Measurements from ENCODE around the gene ARL17B.
"Not testable (repeated sequence)": the region's sequence is repeated elsewhere in the genome, so short reads cannot be mapped to it uniquely, and the experiment has no call there.

ARL17B gene

DNA sequence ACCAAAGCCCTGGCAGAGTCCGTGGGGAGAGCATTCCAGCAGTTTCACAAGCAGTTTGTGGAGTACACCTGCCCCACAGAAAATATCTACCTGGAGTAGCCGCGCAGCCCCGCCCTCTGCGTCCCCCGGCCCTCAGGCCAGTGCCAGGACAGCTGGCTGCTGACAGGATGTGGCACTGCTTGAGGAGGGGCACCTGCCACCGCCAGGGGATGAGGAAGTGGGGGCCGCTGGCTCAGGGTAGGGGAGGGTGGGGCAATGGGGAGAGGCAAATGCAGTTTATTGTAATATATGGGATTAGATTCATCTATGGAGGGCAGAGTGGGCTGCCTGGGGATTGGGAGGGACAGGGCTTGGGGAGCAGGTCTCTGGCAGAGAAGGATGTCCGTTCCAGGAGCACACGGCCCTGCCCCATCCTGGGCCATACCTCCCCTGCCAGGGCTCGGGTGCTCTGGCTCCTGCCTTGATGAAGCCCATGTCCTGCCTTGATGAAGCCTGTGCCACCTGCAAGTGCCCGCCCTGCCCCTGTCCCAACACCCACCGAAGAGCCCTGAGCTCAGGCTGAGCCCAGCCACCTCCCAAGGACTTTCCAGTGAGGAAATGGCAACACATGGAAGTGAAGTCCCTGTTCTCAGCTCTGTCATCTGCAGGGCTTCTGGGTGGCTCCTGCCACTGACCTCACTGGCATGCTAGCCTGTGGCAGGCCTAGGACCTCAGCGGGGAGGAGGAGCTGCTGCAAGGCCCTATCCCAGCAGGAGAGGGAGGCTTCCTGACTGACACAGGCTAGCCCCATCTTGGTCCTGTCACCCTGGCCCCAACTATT lies 116.4 kb downstream of the ARL17B start:
- DNase-seq: not testable (repeated sequence)

DNA sequence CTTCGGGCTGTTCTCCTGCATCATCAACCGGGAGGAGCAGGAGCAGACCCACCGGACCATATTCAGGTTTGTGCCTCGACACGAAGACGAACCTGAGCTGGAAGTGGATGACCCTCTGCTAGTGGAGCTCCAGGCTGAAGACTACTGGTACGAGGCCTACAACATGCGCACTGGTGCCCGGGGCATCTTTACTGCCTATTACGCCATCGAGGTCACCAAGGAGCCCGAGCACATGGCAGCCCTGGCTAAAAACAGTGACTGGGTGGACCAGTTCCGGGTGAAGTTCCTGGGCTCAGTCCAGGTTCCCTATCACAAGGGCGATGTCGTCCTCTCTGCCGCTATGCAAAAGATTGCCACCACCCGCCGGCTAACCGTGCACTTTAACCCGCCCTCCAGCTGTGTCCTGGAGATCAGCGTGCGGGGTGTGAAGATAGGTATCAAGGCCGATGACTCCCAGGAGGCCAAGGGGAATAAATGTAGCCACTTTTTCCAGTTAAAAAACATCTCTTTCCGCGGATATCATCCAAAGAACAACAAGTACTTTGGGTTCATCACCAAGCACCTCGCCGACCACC lies 117.1 kb downstream of the ARL17B start:
- DNase-seq: not testable (repeated sequence)

DNA sequence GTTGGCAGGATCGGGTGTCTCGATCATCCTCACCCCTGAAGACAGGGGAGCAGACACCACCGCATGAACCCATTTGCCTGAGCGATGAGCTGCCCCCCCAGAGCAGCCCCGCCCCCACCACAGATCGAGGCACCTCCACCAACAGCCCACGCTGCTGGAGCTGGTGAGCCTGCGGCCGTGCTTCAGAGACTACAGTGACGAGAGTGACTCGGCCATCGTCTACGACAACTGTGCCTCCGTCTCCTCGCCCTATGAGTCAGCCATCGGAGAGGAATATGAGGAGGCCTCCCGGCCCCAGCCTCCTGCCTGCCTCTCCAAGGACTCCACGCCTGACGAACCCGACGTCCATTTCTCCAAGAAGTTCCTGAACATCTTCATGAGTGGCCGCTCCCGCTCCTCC lies 117.6 kb downstream of the ARL17B start:
- not testable (repeated sequence) for DNase-seq

DNA sequence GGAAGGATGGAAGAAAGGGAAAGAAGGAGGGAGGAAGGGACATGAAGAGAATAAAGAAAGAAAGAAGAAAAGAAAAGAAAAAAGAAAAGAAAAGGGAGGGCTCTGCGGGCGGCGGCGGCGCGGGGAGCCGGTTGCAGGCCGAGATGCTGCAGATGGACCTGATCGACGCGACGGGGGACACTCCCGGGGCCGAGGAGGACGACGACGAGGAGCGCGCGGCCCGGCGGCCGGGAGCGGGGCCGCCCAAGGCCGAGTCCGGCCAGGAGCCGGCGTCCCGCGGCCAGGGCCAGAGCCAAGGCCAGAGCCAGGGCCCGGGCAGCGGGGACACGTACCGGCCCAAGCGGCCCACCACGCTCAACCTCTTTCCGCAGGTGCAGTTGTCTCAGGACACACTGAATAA lies 118.1 kb downstream of the ARL17B start:
- DNase-seq: not testable (repeated sequence)

DNA sequence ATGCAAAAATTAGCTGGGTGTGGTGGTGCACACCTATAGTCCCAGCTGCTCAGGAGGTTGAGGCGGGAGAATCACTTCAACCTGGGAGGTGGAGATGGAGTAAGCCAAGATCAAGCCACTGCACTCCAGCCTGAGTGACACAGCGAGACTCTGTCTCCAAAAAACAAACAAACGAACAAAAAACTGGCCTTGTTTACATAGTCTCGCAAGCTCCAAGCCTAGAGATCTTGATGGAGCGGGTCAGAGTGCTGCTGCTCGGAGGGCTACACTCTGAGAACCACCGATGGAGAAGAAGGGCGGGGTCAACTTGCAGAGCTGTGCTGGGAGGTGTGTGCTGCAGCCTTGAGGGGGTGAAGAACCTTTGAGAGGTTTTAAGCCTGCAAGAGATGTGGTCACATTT lies 130.2 kb downstream of the ARL17B start:
- DNase-seq: not testable (repeated sequence)

DNA sequence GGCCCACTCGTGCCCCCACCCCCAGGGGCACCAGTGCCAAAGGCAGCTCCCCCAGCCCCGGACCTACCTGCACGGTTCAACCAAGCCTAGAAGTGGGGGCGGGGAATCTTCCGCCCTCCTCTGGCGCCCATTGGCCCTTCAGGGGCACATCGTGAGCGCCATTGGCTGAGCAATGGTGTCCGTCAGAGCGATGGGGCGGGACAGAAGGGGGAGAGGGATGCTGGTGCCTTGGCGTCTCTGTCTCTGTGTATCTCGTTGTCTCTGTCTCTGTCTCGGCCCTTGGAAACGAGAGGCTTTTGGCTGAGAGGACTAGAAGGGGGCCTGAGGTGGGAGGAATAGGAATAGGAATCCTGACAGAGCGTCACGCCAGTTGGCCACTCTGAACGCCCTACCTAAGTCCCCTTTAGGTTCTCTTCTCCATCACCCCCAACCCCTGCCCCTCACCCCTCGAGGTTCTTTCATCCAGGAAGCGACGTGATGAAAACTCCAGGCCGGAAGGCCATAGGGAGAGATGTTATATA lies 136.2 kb downstream of the ARL17B start:
- DNase-seq: peak; percentile 98

DNA sequence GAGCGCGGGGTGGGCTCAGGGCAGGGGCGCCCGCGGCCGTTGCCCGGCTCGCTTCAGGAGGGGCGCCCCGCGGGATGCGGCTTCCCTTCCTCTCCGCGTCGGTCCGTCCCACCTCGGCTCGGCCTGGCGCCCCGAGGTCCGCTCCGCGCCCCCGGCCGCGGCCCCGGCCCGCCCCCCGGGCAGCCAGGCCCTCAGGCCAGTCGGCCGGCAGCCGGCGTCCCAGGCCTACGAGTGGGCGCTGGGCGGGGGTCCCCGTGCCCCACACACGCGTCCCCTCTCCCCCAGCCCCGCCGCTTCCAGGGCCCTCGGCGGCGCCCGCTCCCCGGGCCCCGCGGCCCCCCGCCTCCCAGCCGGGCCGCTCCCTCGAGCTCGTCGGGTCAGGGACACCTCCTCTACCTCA lies 136.7 kb downstream of the ARL17B start:
- DNase-seq: peak; percentile 52
